ENCODE results near the gene AMIGO3.
A peak's percentile ranks its signal among the peaks of the same experiment; 100 is the strongest.
"Not testable (repeated sequence)": the region's sequence is repeated elsewhere in the genome, so short reads cannot be mapped to it uniquely, and the experiment has no call there.

AMIGO3 gene

GRCh38 chr3:49719214-49719884 lies at the start of gene AMIGO3:
Gene AMIGO3, minus strand, starts transcription at chr3:49719684. Its CDS starts 219 bp downstream, at chr3:49719465.
- DNase-seq: peak; percentile 91

- no peak for DNase-seq
These were observed 44.5 kb upstream of the AMIGO3 start for GRCh38 chr3:49763981-49764380.

- DNase-seq: no peak
These were observed 42.2 kb upstream of the AMIGO3 start for GRCh38 chr3:49761661-49762060.

- no peak for DNase-seq
These were observed 39.7 kb upstream of the AMIGO3 start for GRCh38 chr3:49759226-49759625.

DNA sequence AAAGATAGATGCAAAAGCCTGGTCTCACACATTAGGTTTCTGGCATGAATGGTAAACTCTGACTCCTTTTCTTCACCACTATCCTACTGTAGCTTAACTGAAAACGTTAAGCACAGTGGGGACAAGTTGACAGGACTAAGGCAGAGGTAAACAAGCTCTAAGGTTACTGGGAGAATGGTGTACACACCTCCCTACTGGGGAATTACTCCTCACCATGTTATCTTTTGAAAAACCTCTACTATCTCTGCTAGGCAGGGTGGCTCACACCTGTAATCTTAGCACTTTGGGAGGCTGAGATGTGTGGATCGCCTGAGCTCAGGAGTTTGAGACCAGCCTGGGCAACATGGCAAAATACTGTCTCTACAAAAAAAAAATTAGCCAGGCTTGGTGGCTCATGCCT lies 37.7 kb upstream of the AMIGO3 start:
- no peak for DNase-seq

DNA sequence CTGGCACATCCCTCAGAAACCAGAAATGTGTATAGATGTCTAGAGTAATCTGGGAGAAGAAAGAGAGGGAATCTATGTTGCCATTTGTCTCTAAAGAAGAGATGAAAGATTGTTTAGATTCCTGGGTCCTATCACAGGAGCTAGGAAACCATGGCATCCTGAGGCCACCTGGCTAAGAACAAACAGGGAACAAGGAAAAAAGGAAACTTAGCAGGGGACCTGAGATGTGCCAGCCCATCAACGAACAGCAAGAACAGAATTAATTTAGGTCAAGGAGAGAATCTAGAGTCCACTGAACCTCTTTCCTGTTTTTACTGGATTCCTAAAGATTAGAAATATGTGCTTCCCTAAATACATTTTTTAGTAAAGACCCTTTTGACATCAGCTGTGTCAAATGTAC lies 36.6 kb upstream of the AMIGO3 start:
- DNase-seq: no peak

DNA sequence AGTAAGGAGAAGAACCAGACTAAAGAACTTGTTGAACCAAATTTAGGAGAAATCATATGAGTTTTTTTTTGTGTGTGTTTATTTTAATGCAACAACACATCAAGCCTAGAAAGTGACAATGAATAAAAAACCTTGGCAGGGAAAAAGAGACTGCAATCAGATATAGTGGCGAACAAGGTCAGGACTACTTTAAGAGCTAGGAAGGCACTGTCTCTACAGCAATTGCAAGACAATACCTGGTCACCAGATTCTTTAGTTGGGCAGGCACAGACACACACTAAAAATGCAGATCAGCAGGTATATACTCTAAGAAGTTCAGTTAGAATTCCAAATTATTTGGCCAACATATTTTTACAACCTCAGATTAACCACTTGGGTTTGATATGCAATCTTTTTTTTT lies 35.1 kb upstream of the AMIGO3 start:
- no peak for DNase-seq

DNA sequence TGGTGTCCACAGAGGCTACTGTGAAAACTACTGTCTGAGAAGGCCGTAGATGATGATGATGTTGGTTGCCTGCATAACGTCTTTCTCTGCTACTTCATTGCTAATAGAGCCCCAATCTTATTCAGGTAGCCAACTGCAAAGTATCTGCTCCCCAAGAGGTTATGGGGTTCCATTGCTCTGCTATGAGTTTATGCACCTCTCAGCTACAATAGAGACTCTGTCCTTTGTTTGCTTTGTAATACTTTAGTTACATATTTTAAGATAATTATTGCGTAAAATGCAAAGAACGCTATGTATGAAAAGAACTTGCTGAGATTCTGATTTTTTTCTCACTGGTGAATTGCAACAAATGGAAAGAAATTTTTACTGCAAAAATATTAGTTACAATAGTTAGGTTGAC lies 32.0 kb upstream of the AMIGO3 start:
- DNase-seq: no peak

DNA sequence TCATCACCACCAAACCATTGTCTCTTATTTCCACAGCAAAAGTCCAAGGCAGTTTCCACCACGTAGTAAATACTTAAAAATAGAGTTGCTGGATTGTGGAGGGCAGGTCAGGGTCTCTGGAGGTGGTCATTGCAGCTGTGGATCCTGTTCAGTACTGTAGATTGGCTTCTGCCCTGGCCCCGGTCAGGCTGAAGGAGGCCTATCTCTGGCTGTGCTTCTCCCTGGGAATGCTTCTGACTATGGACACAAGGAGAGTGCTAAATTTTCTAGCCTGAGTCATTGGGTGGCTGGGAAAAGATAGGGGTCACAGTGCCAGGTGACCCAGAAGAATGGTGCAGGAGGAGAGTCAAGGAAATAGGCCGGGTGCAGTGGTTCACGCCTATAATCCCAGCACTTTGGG lies 30.6 kb upstream of the AMIGO3 start:
- DNase-seq: no peak

- not testable (repeated sequence) for DNase-seq
These were observed 29.4 kb upstream of the AMIGO3 start for GRCh38 chr3:49748874-49749273.

DNA sequence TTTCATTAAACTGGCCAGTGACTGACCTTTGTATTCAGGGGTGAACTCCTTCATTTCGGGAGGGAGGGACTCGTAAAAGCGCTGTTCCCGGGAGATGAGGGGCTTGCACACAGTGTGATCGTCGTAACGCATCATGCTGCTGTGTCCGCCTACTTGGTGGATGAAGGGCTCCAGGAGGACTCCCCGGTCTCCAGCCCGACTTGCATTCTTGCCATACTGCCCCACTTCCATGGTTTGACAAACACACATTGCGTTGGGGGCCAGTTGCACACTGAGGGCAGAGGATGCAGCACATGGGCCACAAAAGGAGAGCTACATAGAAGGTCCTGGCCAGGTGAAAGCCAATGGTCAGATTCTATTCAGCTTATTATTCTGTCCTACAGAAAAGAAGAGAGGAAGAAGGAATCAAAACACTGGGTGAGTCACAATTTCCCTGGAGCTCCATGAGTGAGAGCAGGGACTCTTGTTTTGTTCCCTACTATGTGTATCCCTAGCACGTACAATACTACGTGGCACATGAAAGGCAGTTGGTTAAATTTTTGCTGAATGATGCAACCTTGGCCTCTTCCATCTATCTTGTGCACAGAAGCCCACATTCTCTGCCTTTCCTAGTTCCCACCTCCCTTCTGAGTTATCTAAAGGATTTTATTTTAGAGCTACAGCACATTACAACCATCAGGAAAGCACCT lies 28.5 kb upstream of the AMIGO3 start:
- no peak for DNase-seq

- DNase-seq: no peak
These were observed 26.5 kb upstream of the AMIGO3 start for GRCh38 chr3:49745986-49746385.

DNA sequence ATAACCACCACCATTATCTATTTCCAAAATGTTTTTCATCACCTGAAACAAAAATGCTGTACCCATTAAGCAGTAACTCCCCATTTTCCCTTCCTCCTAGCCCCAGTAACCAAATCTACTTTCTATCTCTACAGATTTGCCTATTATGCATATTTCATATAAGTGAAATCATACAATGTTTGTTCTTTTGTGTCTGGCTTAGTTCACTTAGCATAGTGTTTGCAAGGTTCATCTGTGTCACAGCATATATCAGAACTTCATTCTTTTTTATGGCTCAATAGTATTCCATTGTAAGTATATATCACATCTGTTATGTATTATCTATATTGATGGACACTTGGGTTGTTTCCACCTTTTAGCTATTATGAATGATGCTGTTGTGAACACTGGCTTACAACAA lies 20.9 kb upstream of the AMIGO3 start:
- DNase-seq: no peak

DNA sequence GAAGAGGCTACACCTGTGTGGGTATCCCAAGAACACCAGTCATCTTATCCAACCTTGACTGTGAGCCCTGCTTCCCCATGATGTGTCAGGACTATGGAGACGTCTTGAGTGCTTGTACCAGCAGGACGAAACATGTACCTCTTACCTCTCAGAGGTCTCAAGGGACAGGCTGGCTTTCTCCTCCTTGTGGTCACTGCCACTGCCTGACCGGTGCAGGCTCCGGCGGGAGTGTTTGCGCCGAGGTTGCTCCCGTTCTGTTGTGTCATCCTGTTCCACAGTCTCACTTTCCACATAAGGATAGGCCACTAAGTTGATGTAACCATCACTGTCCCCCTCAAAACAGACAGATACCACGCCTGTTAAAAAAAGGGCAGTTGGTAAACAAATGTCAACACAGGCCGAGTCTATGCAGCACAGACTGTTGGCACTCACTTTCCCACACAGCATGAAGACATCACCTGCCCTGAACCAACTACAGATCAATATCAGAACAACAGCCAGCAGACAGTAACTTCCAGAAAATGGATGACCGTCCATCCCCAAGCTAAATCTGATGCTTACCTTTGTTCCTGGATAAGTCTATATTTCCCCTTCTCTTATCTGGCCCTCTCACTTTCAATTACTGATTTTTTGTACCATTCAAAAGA lies 18.7 kb upstream of the AMIGO3 start:
- DNase-seq: no peak

- no peak for DNase-seq
These were observed 15.3 kb upstream of the AMIGO3 start for GRCh38 chr3:49734752-49735151.

DNA sequence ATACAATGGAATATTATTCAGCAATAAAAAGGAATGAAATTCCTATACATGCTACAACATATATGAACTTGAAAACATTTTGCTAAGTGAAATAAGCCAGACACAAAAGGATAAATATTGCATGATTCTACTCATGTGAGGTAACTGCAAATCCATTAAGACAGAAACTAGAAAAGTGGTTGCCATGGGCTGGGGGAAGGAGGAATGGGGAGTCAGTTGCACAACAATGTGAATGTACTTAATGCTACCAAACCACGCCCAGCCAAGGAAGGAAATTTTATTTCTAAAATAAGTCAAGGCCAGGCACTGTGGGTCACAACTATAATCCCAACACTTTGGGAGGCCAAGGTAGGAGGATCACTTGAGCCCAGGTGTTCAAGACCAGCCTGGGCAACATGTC lies 14.1 kb upstream of the AMIGO3 start:
- no peak for DNase-seq

DNA sequence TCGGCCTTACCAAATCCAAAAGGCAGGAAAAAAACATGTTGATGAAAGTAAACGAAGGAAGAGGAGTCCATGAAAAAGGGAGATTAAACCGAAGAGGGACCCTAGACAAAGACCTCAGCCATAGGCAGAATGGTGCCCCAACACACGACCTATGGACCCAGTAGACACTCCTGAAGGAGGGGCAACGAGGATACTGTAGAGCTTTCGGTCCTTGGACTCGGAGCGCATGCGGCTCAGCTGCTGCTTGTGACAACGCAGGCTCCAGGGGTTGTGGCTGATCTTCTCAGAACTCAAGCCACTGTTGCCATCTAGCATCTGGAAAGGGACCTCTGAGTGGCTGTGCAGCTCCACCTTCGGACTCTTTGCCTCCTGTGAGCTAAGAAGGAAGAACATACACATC lies 13.1 kb upstream of the AMIGO3 start:
- DNase-seq: no peak

- no peak for DNase-seq
These were observed 10.6 kb upstream of the AMIGO3 start for GRCh38 chr3:49729966-49730609.

- no peak for DNase-seq
These were observed 8.5 kb upstream of the AMIGO3 start for GRCh38 chr3:49727924-49728361.

DNA sequence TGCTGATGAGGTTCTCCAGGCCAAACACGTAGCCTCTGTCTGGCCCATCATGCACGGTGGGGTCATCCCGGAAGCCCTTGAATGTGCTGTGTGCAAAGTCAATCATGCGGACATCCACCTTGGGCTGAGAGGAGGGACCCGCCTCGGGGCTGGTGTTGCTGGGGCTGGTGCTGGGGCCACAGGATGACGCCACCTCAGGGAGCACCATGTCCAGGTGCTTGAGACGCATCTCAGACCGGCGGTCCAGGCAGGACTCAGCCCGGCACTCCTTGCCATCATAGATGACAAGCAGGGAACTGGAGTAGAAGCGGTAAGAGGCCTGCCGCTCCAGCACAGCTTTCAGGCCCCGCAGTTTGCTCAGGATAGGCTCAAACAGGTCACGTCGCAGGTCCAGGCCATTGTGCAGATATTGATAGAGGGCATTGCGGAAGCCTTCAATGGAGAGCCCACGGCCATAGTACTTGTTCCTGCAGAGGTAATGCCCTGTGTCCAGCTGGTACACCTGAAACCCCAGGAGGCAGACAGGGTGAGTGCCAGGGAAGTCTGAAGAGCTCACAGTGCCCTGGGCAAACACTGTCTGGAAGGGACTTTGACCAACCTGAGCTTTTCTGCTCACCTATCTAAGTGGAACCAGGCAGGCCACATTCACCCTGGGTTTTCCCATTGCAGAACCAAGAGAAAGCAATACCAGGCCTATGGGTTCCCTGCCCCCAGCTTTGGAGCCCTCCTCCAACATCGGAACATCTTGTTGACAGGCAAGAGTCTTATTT lies 7.9 kb upstream of the AMIGO3 start:
- no peak for DNase-seq

GRCh38 chr3:49725906-49726681 lies 6.6 kb upstream of the AMIGO3 start:
- no peak for DNase-seq

DNA sequence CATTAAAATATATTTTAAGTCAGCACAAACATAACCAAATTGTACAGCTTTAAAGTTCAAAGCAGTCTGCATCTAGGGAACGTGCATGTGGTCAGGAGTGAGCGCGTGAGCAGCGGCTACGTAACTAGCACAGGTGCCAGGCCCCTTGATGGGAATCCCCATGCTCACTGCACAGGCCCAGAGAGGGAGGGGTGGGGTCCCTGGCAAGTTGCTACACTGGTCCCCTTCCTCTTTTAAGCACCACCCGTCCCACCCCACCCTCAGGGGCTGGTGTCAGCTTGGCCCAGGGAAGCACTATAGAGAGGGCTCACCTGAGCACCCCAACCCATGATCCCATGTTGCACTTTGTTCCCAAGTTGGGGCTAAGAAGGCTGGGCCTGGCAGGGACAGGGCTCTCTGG lies 5.1 kb upstream of the AMIGO3 start:
- DNase-seq: peak; percentile 62

All from CD4-positive, alpha-beta T cell treated with Interleukin-21 for 1 hour (primary cell).